ENCODE measurements around the gene DCHS1. TPM values are rescaled to one million over a fixed set of nuclear protein-coding genes. Genes with fewer than 3 reads are reported as not detected.

The DCHS1 gene
- total and polyA plus RNA-seq, 9 of the 15 experiments (the other 6 are each of a cell fraction or from before 2014, with no cell fraction given): 0.04 to 0.49 (median 0.14) TPM; not detected in 2

DNA sequence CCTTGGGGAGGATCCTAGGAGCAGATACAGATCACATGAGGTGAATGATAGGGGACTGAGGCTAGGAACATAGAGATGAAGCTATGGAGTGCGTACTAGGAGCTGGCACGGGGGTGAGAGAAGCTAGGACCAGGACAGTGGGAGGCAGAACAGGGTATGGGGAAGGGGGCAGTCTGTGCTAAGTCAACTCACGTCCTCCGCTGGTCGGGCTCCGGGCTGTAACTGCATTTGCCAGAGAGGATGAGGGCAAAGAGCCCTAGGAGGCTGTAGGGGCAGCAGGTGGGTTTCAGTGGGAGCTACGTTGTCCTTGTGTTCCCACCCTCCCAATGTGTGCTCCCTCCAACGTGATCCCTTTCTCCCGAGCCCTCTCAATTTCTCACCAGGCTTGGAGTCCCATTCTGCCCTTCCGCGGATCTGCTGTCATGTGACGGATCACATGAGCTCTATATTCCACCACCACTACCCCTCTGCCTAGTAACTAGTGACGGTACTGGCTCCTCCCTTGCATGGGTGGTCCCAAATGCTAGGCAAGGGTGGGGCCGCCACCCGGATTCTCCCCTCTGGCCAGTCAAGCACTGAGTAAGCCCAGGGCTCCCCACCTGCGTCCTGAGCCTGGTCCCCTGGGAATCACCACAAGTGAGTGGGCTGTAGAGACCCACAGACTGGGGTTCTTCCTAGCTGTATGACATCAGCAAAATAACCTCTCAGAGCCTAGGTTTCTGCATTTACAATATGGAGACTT lies 36.4 kb downstream of the DCHS1 start, which contains the start of gene TPP1 (continued):
- TF ChIP-seq ZKSCAN8 (CRISPR knock-in tag; IDR thresholded peaks at IDR 0.05) (no peak), U2AF2 (optimal IDR thresholded peaks at IDR 0.05; ENCODE audit: low read depth, low read length) (no peak), ETV5 (CRISPR knock-in tag; IDR thresholded peaks at IDR 0.05; ENCODE audit: low read depth) (no peak), PBX2 (CRISPR knock-in tag; IDR thresholded peaks at IDR 0.05; ENCODE audit: low read depth) (no peak), PBX2 (tag; conservative IDR thresholded peaks at IDR 0.05; ENCODE audit: low read depth) (no peak), DPF2 (IDR thresholded peaks at IDR 0.05) (no peak), TOE1 (IDR thresholded peaks at IDR 0.05; ENCODE audit: borderline replicate concordance) (peak; percentile 96), TOE1 (CRISPR knock-in tag; IDR thresholded peaks at IDR 0.05; ENCODE audit: borderline replicate concordance, low read depth) (no peak), CHD1 (IDR thresholded peaks at IDR 0.05; ENCODE audit: low read length) (no peak), KDM2B (CRISPR knock-in tag; IDR thresholded peaks at IDR 0.05) (no peak), MAZ (CRISPR knock-in tag; conservative IDR thresholded peaks at IDR 0.05 in 1 of 2, IDR thresholded peaks at IDR 0.05 in 1 of 2) (peak in 1 of 2 experiments; percentile 76; a peak in 2 of 4 replicates), PHF20 (IDR thresholded peaks at IDR 0.05; ENCODE audit: partially characterized antibody) (peak; percentile 98), ZNF511 (CRISPR knock-in tag; IDR thresholded peaks at IDR 0.05) (no peak; the same call in 1 of the 2 replicates), L3MBTL2 (IDR thresholded peaks at IDR 0.05) (0 out of 2 replicates have a peak, but pooled peaks have one; percentile 17), JUNB (CRISPR knock-in tag; conservative IDR thresholded peaks at IDR 0.05) (no peak), ZNF384 (IDR thresholded peaks at IDR 0.05; ENCODE audit: low read depth, low read length) (no peak), TCFL5 (CRISPR knock-in tag; conservative IDR thresholded peaks at IDR 0.05) (no peak), ETV1 (tag; conservative IDR thresholded peaks at IDR 0.05; ENCODE audit: low read depth) (no peak), POLR2A (conservative IDR thresholded peaks at IDR 0.05) (peak; percentile 78), DIDO1 (tag; IDR thresholded peaks at IDR 0.05; ENCODE audit: low read depth) (no peak), PCBP2 (IDR thresholded peaks at IDR 0.05; ENCODE audit: low read depth, low read length, poor library complexity, severe bottlenecking) (no peak), ELF1 (tag; IDR thresholded peaks at IDR 0.05) (no peak; the same call in 1 of the 2 replicates), ZNF561 (CRISPR knock-in tag; conservative IDR thresholded peaks at IDR 0.05) (no peak), PRPF4 (IDR thresholded peaks at IDR 0.05; ENCODE audit: insufficient read depth, low read depth, low read length, poor library complexity, severe bottlenecking) (no peak)
- TF ChIP-seq, protein P1, sequence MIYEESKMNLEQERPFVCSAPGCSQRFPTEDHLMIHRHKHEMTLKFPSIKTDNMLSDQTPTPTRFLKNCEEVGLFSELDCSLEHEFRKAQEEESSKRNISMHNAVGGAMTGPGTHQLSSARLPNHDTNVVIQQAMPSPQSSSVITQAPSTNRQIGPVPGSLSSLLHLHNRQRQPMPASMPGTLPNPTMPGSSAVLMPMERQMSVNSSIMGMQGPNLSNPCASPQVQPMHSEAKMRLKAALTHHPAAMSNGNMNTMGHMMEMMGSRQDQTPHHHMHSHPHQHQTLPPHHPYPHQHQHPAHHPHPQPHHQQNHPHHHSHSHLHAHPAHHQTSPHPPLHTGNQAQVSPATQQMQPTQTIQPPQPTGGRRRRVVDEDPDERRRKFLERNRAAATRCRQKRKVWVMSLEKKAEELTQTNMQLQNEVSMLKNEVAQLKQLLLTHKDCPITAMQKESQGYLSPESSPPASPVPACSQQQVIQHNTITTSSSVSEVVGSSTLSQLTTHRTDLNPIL (CRISPR knock-in tag; IDR thresholded peaks at IDR 0.05): no peak

Measured in K562 (cell line).